ENCODE results near the gene AVEN.
"Not testable (repeated sequence)": the region's sequence is repeated elsewhere in the genome, so short reads cannot be mapped to it uniquely, and the experiment has no call there.

AVEN gene, protein sequence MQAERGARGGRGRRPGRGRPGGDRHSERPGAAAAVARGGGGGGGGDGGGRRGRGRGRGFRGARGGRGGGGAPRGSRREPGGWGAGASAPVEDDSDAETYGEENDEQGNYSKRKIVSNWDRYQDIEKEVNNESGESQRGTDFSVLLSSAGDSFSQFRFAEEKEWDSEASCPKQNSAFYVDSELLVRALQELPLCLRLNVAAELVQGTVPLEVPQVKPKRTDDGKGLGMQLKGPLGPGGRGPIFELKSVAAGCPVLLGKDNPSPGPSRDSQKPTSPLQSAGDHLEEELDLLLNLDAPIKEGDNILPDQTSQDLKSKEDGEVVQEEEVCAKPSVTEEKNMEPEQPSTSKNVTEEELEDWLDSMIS

DNA sequence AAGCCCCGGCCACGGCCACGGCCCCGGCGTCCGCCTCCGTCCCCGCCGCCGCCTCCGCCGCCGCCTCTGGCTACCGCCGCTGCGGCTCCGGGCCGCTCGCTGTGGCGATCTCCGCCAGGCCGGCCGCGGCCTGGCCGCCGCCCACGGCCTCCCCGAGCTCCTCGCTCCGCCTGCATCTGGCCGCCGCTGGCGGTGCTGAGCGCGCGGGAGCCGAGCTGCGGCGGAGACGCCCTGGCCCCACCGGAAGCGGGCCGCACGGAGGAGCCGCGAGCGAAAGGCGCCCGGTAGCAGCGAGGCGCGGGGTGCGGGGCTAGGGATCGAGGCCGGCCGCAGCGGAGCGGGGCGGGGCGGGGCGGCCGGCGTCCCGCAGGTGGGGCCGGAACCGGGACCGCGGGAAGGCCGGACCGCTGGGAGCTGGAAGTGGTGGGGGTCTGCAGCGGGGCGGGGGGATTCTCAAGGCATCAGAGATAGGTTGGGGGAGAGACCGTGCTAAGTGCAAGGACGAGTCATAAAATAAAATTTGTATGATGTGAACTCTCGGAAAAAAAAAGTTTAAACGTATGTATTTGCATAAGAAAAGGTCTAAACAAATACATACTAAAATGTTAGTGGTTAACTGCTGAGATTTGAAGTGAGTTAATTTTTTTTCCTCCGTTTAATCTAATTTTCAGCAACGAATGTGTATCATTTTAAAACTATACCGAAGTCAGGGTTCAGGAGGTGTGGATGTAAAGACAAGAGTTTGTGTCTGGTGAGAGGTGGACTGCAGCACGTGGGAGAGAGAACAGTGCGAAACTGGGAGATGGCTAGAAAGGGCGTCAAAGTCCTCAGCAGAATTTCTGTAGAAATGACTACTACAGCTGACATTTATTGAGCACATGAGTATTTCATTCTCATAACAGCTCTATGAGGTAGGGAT is at the start of gene AVEN:
Gene AVEN, minus strand, starts transcription at position 334 of the 919 bp plus-strand sequence. Its CDS starts 158 bp downstream, at position 176.
- no peak for DNase-seq

DNA sequence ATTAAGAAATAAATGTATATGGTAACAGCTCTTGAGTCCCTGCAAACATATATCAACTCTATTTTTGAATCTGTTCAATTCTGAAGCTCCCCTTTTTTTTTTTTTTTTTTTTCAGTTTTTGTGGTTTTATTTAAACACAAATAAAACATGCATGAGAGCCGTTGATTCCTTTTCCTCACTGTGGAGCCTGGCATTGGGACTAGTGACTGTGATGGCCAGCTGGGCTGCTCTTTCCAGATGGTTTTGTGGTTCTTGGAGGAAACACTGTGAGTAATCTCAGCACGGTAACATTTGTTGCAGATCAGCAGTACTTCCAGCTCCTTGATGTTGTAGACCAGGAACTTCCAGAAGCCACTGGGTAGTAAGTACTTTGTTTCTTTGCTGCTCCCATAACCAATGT is 46.7 kb upstream of the AVEN start:
- no peak for DNase-seq

DNA sequence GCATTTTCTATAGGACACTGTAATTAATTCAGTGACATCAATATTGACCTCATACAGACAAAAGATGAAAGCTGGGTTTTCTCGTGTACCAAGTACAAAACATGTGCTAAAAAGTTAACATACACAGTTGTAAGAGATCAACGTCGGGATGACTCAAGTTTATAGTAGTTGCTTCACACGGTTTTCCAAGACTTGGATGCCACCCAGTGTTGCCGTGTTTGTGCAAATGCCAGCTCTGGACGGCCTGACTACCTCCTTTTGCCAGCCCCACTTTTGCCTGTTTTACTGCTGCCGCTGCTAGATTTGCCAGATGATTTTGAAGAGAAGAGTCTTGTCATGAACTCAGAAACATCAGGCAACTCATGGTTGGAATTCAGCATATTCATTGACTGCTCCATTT is 45.1 kb upstream of the AVEN start:
- no peak for DNase-seq

DNA sequence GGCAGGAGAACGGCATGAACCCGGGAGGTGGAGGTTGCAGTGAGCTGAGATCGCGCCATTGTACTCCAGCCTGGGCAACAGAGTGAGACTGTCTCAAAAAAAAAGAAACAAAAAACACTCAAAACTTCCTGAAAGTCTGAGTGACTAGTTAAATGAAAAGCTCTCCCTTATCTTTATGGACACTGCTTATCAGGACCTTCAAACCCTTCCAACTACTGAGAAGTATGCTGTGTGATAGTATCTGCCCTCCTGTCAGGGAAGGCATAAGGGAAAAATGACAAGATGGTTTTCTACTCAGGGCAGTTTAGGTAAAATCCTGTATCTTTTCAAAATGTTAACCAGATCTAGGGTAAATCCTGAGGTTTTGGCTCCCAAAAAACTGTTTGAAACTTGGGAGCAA is 40.9 kb upstream of the AVEN start:
- DNase-seq: no peak

DNA sequence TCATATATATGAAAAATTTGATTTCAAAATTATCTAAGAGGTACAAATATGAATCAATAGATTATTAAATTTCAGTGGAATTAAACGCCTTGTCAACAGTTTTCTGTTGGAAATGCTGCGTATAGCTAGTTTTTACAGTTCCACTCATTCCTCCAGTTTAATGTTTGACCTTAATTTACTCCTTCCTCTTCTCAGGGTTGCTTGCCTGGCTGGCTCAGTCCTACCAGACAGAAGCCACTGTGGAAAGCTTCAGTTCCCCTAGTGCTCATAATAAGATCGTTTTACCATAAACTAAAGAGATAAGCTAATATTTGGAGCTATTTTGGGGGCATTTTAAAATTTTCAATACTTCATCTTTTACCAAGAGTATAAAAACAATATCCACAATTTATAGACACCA is 39.9 kb upstream of the AVEN start:
- no peak for DNase-seq

DNA sequence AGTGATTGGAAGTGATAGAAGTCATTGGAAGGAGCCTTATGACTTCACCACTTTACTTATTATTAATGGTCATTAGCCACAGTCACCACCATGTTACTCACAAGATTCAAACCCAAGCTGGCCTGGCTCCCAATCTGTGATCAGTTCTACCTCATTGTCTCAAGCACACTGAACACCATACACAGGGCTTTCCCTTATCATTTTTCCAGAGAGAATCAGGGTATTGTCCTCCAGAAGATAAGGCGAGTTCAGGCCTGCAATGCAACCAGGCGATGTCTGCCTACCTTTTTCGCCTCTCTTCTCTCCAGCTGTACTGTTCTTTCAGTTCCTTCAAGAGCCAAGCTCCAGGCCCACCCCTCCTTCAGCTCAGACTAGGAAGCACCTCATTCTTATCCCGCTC is 37.8 kb upstream of the AVEN start:
- DNase-seq: no peak

DNA sequence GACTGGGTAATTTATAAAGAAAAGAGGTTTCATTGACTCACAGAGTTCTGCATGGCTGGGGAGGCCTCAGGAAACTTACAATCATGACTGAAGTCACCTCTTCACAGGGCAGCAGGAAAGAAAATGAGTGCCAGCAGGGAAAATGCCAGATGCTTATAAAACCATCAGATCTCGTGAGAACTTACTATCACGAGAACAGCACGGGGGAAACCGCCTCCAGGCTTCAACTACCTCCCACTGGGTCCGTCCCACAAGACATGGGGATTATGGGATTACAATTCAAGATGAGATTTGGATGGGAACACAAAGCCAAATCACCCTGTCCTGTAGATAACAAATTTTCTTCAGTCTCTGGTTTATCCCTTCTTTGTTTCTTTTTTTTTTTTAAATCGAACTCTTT is 31.0 kb upstream of the AVEN start:
- no peak for DNase-seq

DNA sequence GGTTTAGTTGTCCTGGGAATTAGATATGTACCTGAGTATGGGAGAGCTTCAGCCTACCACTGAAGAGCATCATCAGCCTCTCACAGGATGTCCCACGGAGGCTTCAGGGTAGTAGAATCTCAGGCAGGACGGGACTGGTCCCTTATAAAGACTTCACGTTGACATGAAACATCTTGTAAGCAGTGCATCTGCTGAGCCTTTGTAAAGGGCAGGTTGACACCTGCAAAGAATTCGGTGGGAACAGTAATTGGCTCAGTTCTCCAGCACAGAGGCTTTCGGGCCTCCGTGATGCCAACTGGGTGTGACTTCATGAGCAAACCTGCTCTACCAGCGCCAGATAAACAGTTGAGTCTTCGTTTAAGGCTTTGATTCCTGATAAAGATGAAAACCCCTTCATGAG is 26.9 kb upstream of the AVEN start:
- no peak for DNase-seq

DNA sequence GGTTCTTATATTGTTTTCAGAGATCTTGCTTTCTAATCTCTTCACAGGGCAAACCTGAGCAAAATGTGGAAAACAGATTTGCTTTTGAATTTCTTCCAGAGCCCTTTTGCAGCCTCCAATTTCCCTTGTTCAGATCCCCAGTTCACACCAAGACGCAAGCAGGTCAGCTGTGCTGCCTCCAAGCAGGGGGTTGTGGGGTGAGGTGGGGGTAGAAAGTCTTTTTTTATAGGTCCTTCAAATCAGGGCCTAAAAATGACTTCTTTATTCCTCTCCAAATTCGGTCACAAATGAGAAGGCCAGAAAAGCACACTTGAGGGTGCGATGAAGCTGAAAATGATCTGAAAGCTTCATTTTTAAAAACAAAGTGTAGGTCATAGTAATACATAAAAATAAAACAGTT is 26.3 kb upstream of the AVEN start:
- no peak for DNase-seq

DNA sequence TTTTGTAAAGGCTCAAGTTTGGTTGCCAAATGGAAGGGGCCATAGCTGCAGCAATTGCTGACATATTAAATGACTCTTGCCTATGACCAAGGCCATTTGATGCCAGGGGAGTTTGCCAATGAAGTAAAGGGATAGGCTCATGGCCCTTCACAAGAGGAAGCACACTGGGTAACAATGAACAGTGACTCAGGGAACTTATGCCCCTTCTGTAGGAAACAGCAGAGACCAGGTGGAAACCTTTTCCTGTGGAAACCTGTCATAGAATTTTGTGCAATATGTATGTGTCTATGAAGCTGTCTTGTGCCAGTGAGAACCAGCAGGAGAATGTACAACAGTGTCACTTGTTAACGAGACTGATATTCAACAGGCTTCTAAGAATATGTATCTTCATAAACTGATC is 25.4 kb upstream of the AVEN start:
- DNase-seq: no peak

DNA sequence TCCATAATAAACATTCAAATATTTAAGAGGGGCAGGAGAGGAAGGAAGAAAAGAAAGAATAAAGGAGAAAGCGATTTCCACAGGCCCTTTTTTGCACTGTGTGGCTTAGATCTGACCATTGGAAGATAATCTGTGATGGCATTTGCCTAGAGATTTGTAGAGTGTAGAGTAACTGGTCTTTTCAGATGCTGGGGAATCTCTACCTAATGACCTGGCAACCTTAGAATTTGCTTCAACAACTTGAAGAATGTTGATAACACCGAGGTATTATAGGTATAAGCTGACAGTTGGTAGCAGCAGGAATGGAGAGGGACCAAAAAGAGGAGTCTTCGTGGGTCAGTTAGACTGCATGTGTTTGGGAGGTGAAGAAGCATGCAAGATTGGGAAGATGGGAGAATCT is 20.9 kb upstream of the AVEN start:
- DNase-seq: no peak

DNA sequence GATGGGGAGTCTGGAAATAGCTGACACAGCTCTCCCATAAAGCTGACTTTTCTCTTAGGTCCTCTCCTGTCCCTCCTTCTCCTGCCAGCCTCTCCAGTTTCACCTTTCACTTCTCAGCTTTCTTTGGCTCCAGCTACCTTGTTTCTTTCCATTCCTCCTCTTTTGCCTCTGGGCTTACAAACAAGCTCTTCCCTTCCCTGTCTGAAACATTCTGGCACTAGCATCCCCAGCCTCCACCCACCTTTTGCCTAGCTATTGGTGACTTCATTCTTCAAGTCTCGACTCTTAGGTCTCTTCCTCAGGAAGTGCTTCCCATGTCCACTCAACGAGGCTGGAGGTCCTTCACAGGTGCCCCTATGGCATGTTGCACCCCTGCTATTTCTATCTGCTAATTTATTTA is 20.5 kb upstream of the AVEN start:
- DNase-seq: no peak

DNA sequence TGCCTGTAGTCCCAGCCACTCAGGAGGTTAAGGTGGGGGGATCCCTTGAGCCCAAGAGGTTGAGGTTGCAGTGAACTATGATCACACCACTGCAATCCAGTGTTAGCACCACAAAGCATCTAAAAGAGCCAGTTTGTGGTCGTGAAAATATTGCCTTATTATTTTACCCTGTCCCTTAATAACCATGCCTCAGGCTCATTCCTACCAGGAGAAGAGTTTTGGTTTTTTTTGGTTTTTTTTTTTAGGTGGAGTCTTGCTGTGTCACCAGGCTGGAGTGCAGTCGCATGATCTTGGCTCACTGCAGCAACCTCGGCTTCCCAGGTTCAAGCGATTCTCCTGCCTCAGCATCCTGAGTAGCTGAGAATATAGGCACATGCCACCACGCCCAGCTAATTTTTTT is 17.9 kb upstream of the AVEN start:
- DNase-seq: no peak

DNA sequence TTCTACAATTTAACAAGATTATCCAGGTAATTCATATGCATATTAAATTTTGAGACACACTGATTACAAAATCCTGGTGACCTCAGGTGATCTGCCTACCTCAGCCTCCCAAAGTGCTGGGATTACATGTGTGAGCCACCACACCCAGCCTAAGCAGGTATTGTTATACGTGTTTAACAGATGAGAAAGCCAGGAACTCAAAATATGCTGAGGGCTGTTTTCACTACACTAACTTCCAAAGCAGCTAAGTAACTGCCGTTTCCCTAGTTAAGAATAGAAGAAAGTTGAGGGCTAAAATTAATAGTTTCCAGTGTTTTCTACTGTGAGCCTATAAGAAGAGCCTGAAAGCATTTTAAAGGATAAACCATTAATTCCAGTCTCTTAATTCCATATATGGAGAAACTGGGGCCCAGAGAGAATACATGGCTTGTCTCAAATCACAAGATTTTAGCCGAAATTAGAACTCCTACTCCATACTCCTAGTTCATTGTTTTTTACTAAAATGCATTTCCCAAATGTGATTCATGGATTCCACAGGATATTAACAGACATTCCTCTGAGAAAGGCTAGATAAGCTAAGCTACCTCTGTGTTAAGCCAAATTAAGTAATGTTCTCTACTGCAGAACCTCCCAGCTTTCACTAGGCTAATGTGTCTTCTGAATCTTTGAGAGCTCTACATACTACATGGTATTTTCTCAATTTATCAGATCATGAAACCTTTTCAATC is 17.0 kb upstream of the AVEN start:
- no peak for DNase-seq

DNA sequence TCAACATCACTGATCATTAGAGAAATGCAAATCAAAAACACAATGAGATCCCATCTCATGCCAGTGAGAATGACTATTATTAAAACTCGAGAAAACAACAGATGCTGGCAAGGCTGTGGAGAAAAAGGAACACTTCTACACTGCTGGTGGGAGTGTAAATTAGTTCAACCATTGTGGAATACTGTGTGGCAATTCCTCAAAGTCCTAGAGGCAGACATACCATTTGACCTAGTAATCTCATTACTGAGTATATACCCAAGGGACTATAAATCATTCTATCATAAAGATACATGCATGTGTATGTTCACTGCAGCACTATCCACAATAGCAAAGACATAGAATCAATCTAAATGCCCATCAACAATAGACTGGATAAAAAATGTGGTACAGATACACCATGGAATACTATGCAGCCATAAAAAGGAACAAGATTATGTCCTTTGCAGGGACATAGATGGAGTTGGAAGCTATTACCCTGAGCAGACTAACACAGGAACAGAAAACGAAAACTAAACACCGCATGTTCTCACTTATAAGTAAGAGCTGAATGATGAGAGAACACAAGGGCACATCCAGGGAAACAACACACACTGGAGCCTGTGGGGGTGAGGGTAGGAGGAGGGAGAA is 15.2 kb upstream of the AVEN start:
- no peak for DNase-seq

DNA sequence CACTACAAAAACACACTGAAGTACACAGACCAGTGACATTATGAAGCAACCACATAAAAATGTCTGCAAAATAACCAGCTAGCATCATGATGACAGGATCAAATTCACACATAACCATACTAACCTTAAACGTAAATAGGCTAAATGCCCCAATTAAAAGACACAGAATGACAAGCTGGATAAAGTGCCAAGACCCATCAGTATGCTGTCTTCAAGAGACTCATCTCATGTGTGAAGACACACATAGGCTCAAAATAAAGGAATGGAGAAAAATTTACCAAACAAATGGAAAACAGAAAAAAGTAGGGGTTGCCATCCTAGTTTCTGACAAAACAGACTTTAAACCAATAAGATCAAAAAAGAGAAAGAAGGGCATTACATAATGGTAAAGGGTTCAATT is 11.4 kb upstream of the AVEN start:
- not testable (repeated sequence) for DNase-seq

DNA sequence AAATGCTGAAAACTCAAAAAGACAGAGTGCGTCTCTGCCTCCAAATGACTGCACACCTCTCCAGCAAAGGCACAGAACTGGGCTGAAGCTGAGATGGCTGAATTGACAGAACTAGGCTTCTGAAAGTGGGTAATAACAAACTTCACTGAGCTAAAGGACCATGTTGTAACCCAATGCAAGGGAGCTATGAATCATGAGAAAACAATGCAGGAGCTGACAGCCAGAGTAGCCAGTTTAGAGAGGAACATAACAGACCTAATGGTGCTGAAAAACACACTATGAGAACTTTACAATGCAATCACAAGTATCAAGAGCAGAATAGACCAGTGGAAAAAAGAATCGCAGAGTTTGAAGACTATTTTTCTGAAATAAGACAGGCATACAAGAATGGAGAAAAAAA is 10.1 kb upstream of the AVEN start:
- no peak for DNase-seq

DNA sequence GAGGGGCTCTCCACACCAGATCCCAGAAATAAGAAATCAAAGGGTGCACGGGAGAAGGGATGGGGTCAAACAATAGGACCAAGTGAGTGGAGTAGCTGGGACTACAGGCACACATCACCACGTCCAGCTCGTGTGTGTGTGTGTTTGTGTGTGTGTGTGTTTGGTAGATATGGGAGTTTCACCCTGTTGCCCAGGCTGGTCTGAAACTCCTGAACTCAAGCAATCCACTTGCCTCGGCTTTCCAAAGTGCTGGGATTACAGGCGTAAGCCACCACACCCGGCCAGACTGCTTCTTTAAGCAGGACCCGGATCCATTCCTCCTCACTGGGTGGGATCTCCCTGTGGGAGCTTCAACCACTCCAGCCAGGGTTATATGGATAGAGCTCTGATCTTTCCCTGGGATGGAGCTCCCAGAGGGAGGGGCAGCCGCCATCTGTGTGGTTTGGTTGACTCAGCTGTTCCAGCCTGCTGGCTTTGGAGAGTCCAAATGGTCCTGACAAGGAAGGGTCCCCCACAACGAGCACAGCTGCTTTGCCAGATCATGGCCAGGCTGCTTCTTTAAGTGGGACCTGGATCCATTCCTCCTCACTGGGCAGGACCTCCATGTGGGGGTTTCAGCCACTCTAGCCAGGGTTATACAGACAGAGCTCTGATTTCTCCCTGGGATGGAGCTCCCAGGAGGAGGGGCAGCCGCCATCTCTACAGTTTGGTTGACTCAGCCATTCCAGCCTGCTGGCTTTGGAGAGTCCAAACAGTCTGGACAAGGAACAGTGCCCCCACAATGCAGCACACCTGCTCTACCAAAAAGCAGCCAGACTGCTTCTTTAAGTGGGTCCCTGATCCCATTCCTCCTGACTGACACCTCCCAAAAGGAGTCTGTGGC is 9.1 kb upstream of the AVEN start:
- DNase-seq: no peak

DNA sequence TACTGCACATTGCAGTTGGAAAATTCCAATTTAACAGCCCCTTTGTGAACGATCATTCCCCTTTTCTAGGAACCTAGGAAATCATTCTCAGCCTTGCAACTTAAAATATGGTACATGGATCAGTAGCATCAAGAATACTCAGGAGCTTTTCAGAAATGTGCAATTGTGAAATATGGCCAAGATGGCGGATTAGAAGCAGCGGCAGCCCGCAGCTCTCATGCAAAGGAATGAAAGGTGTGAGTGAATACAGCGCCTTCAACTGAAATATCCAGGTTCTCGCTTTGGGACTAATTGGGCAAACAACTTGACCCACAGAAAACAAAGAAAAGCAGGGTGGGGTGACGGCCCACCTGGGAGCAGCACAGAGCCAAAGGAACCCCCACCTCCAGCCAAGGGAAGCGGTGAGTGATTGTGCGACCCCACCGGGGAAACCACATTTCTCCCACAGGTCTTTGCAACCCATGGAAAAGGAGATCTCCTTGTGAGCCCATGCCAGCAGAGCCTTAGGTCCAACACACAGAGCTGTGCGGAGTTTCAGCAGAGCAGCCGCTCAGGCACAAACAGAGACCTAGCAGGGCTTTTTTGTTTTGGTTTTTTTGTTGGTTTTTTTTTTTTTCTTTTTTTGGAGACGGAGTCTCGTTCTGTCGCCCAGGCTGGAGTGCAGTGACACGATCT is 7.6 kb upstream of the AVEN start:
- DNase-seq: no peak

DNA sequence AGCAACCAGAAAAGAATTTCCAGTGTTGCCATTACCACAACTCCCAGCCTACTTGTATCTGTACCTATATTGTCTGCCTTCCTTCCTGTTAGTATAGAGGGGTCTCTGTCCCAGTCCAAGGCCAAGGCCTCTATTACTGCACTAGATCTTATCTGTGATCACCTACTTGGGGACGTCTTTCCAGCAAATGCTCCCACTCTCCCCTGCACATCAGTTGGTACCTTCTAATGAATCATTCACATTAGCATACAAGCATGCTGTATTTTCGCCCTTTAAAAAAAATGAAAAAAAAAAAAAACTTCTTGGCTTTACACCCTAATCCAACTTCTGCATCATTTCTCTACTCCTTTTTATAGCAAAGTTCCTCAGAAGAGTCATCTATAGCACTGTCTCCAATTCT is 4.8 kb upstream of the AVEN start:
- no peak for DNase-seq

DNA sequence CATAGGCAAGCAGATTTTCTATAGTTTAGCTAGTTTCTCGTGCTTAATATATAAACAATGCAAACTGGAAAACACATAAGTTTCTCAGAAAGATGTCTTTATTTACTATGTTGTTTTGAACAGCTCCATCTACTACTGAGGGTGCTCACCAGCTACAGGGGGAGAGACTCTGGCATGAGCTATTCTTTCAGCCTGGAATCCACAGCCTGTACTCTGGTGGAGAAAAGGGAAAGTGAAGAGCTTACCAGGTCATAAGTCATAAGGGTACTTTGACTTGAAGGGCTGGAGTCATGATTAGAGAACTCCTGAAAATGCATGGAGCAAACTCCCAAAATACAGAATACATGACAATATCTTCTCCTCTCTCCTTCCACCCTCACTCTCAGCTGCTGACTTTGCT is 4.4 kb upstream of the AVEN start:
- DNase-seq: no peak

DNA sequence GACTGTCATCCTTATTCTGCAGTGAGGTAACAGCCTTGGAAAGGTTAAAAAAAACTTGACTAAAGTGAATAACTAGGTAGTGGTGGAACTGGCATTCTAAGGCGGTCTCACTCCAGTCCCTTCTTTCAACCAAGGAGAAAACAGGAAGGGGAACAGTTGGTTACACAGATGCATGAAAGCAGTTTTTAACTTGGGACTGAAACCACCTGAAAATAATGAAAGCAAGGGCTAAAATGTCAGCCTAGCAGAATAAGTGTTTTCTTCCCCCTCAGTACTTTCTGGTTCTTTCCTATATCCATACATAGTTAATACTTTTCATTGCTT is 748 bp upstream of the AVEN start:
- DNase-seq: no peak
